ENCODE data around the gene POTEB.
"Not testable (repeated sequence)": the region's sequence is repeated elsewhere in the genome, so short reads cannot be mapped to it uniquely, and the experiment has no call there.

DNA sequence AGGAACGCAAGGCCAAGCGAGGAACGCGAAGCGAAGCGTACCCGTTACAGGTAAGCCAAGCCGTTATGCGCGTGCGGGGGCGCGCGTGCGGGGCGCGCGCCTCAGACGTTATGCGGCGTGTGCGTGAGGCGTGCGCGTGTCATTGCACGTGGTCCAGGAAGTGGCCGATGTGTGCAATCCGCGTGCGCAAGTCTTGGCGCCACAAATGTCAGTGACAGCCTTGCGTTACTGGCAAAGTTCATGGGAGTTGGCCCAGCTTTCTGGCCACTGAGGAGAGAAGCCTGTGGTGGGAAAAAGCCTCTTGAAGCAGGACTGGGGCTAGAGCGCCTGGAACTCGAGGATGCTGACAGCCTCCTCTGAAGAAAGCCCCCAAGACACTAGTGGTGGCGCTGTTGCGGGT is at the start of gene POTEB:
- TF ChIP-seq CTCF (IDR thresholded peaks at IDR 0.05 in 2 of 3, conservative IDR thresholded peaks at IDR 0.05 in 1 of 3; ENCODE audit: insufficient read depth in 2 of 3, low read depth in 1 of 3, low read length in 3 of 3); ZNF79 (CRISPR knock-in tag; IDR thresholded peaks at IDR 0.05; ENCODE audit: low read depth): not testable (repeated sequence)
